Smooth muscle cell (in vitro differentiated cells): ENCODE measurements around the gene AREL1. TPM values are rescaled to one million over a fixed set of nuclear protein-coding genes. Genes with fewer than 3 reads are reported as not detected.

Experiments
- DNase-seq: peaks from one replicate; lab custom pipeline; 2025; ENCODE audit not compliant: unreplicated experiment; lab: John Stamatoyannopoulos, UW
- H2AFZ ChIP-seq: fragments of 200-600 bp; sonication (generic); 2 replicates; pipeline ENCODE4 v1.6.0; 2016; ENCODE audit warnings: antibody characterized with exemption, low read depth, mild to moderate bottlenecking
- H3F3A ChIP-seq: fragments of 200-600 bp; sonication (generic); 2 replicates; pipeline ENCODE4 v1.6.0; 2017; ENCODE audit warnings: antibody characterized with exemption, low read depth
- H3K27ac ChIP-seq: fragments of 200-600 bp; sonication (generic); 2 replicates; pipeline ENCODE4 v1.5.1; 2016; ENCODE audit warnings: low read depth, mild to moderate bottlenecking
- H3K27me3 ChIP-seq: fragments of 200-600 bp; sonication (generic); 2 replicates; pipeline ENCODE4 v1.6.1; 2016; ENCODE audit warnings: low read depth, mild to moderate bottlenecking
- H3K36me3 ChIP-seq: fragments of 200-600 bp; sonication (generic); 2 replicates; pipeline ENCODE4 v1.5.1; 2016; ENCODE audit warnings: low read depth
- H3K4me1 ChIP-seq: fragments of 200-600 bp; sonication (generic); 2 replicates; pipeline ENCODE4 v1.5.1; 2016; ENCODE audit warnings: low read depth
- H3K4me2 ChIP-seq: fragments of 200-600 bp; sonication (generic); 2 replicates; pipeline ENCODE4 v1.6.0; 2016; ENCODE audit warnings: mild to moderate bottlenecking
- H3K4me3 ChIP-seq: fragments of 200-600 bp; sonication (generic); 2 replicates; pipeline ENCODE4 v1.5.1; 2016; ENCODE audit warnings: mild to moderate bottlenecking
- H3K79me2 ChIP-seq: fragments of 200-600 bp; sonication (generic); 2 replicates; pipeline ENCODE4 v1.6.0; 2016; ENCODE audit warnings: low read depth, mild to moderate bottlenecking
- H3K9ac ChIP-seq: fragments of 200-600 bp; sonication (generic); 2 replicates; pipeline ENCODE4 v1.6.0; 2016; ENCODE audit warnings: low read depth
- H3K9me3 ChIP-seq: fragments of 200-600 bp; sonication (generic); replicated peaks from 2 replicates; pipeline ENCODE4 v1.5.1; 2016; ENCODE audit warnings: low read depth
- H4K20me1 ChIP-seq: fragments of 200-600 bp; sonication (generic); 2 replicates; pipeline ENCODE4 v1.6.0; 2016; ENCODE audit warnings: low read depth
- CTCF ChIP-seq: fragments of 200-600 bp; sonication (generic); IDR thresholded peaks from 2 replicates; pipeline ENCODE4 v1.5.1; 2017; ENCODE audit warnings: borderline replicate concordance, mild to moderate bottlenecking, antibody characterized with exemption; ENCODE audit not compliant: insufficient read depth, poor library complexity, severe bottlenecking
- WGBS: methylation state at CpG from one replicate; pipeline ENCODE4 v1.1.7; 2016; ENCODE audit warnings: low lambda C conversion rate; 5-methylcytosine and 5-hydroxymethylcytosine counted together
- polyA plus RNA-seq: library from polyadenylated mRNA; unstranded; fragments of >200 nt; fragmentation: Nextera tagmentation; extraction: Ambion mirVana; gene quantifications from 2 replicates; pipeline ENCODE4 v1.2.1, GENCODE V29; 2016
- total RNA-seq: library from RNA; depleted of rRNA; stranded (reverse); fragments of >200 nt; gene quantifications from 2 replicates; pipeline ENCODE4 v1.2.3, GENCODE V29; 2014

The AREL1 gene
- total and polyA plus RNA-seq, 2 experiments from 2014 or later, result 9.4 to 33.5 TPM

- no peak overlapping the region for H3K9ac ChIP-seq
- no peak overlapping the region for H3K27ac ChIP-seq
- no peaks in the 10 kb centered on the region for H3K27me3 ChIP-seq
- H3K79me2 ChIP-seq, result peaks cover 38% of the 10 kb centered on the region
- no peak overlapping the region for H3K4me2 ChIP-seq
- H4K20me1 ChIP-seq, result peaks cover 34% of the 10 kb centered on the region
- peaks cover 5% of the 10 kb centered on the region for H3K36me3 ChIP-seq
- H3K4me1 ChIP-seq, result no peaks in the 10 kb centered on the region
- no peak overlapping the region for H2AFZ ChIP-seq
- H3F3A ChIP-seq, result no peaks in the 10 kb centered on the region
- 96% methylated on average over 2 of the region's 2 CpGs for WGBS
- H3K9me3 ChIP-seq, result no peaks in the 10 kb centered on the region
- H3K4me3 ChIP-seq, result no peak overlapping the region
- TF ChIP-seq CTCF, result no peak
- no peak for DNase-seq
These were observed 21.4 kb downstream of the AREL1 start for GRCh38 chr14:74691456-74691855.

GRCh38 chr14:74685921-74686678 lies 26.8 kb downstream of the AREL1 start:
- H3K27me3 ChIP-seq, result no peaks in the 10 kb centered on the region
- H3K9me3 ChIP-seq, result no peaks in the 10 kb centered on the region
- H3K79me2 ChIP-seq, result peaks cover 4% of the 10 kb centered on the region
- peaks cover 8% of the 10 kb centered on the region for H4K20me1 ChIP-seq
- no peak overlapping the region for H3K4me3 ChIP-seq
- H3K9ac ChIP-seq, result no peak overlapping the region
- TF ChIP-seq CTCF, result no peak
- H3K27ac ChIP-seq, result no peak overlapping the region
- peaks cover 5% of the 10 kb centered on the region for H3K36me3 ChIP-seq
- DNase-seq, result no peak
- no peak overlapping the region for H3K4me2 ChIP-seq
- WGBS, result 76% methylated on average over 3 of the region's 3 CpGs
- H3F3A ChIP-seq, result no peaks in the 10 kb centered on the region
- no peaks in the 10 kb centered on the region for H3K4me1 ChIP-seq
- H2AFZ ChIP-seq, result no peak overlapping the region

GRCh38 chr14:74685056-74685455 lies 27.8 kb downstream of the AREL1 start:
- Histone ChIP-seq H3K4me2 (no peak overlapping the region), H3K27me3 (no peaks in the 10 kb centered on the region), H3K9ac (no peak overlapping the region), H4K20me1 (peaks cover 8% of the 10 kb centered on the region), H3K27ac (no peak overlapping the region), H3K4me1 (no peaks in the 10 kb centered on the region), H3K4me3 (no peak overlapping the region), H3F3A (no peaks in the 10 kb centered on the region), H3K36me3 (no peaks in the 10 kb centered on the region), H2AFZ (no peak overlapping the region), H3K9me3 (no peaks in the 10 kb centered on the region), H3K79me2 (peaks cover 4% of the 10 kb centered on the region)
- DNase-seq, result no peak
- TF ChIP-seq CTCF, result no peak
- WGBS, result 97% methylated on average over 2 of the region's 2 CpGs

GRCh38 chr14:74684434-74684833 lies 28.4 kb downstream of the AREL1 start:
- H3K79me2 ChIP-seq, result peaks cover 4% of the 10 kb centered on the region
- H3K27me3 ChIP-seq, result no peaks in the 10 kb centered on the region
- no peak for DNase-seq
- no peaks in the 10 kb centered on the region for H3F3A ChIP-seq
- H3K9ac ChIP-seq, result no peak overlapping the region
- H2AFZ ChIP-seq, result no peak overlapping the region
- TF ChIP-seq CTCF, result no peak
- H4K20me1 ChIP-seq, result peaks cover 8% of the 10 kb centered on the region
- 98% methylated on average over 12 of the region's 12 CpGs for WGBS
- no peaks in the 10 kb centered on the region for H3K9me3 ChIP-seq
- no peak overlapping the region for H3K4me2 ChIP-seq
- H3K4me1 ChIP-seq, result no peaks in the 10 kb centered on the region
- H3K27ac ChIP-seq, result no peak overlapping the region
- no peak overlapping the region for H3K4me3 ChIP-seq
- no peaks in the 10 kb centered on the region for H3K36me3 ChIP-seq
